Sigmoid colon (tissue), 4 donors: Measurements from ENCODE around the gene GPR137B.

ENCODE experiments used
- EP300 ChIP-seq, 4 donors: sonication (generic); formaldehyde crosslinking; IDR thresholded peaks; one replicate each; pipeline ENCODE4 v1.6.1; 2017; ENCODE audit warnings: antibody characterized with exemption in 4 of 4
- POLR2A ChIP-seq, 2 donors: fragments of 450-650 bp; IDR thresholded peaks; one replicate each; pipeline ENCODE4 v1.6.1; 2016; ENCODE audit warnings: antibody characterized with exemption in 2 of 2, mild to moderate bottlenecking in 2 of 2, moderate library complexity in 2 of 2
- TF ChIP-seq, protein P1 (sequence below), 4 experiments: fragments of 450-650 bp in 3 of 4; fragments of 200-600 bp in 1 of 4; IDR thresholded peaks; one replicate each; pipeline ENCODE4 v1.5.1; 2016 to 2019; ENCODE audit warnings: antibody characterized with exemption in 4 of 4, mild to moderate bottlenecking in 3 of 4, moderate library complexity in 2 of 4

DNA sequence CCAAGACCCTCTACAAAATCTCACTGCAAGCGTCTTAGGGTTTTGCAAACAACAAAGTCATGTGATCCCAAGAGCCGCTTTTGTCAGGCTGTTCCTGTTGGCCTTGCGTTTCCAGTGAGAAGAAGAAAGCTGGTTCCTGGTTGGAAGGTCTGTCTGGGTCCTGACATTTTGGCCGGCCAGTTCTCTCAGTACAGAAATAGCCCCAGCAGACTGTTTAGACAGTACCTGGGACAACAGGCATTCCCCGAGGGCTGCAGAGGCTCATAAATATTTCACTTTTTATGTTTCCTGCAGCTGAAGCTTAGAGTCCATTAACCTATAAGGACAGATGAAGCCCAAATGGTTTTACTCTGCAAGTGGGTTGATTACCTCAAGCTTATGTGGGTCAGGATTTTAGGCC is 8.6 kb downstream of the GPR137B start:
- TF ChIP-seq, protein P1, sequence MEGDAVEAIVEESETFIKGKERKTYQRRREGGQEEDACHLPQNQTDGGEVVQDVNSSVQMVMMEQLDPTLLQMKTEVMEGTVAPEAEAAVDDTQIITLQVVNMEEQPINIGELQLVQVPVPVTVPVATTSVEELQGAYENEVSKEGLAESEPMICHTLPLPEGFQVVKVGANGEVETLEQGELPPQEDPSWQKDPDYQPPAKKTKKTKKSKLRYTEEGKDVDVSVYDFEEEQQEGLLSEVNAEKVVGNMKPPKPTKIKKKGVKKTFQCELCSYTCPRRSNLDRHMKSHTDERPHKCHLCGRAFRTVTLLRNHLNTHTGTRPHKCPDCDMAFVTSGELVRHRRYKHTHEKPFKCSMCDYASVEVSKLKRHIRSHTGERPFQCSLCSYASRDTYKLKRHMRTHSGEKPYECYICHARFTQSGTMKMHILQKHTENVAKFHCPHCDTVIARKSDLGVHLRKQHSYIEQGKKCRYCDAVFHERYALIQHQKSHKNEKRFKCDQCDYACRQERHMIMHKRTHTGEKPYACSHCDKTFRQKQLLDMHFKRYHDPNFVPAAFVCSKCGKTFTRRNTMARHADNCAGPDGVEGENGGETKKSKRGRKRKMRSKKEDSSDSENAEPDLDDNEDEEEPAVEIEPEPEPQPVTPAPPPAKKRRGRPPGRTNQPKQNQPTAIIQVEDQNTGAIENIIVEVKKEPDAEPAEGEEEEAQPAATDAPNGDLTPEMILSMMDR (IDR thresholded peaks at IDR 0.05) = no peak
- no peak for TF ChIP-seq EP300 (IDR thresholded peaks at IDR 0.05)
- no peak for TF ChIP-seq POLR2A (IDR thresholded peaks at IDR 0.05)
